GM19238 (cell line): ENCODE results near the gene SPRING1.
A peak's percentile ranks its signal among the peaks of the same experiment; 100 is the strongest.
"Not testable (repeated sequence)": the region's sequence is repeated elsewhere in the genome, so short reads cannot be mapped to it uniquely, and the experiment has no call there.

Source experiments
- DNase-seq: peaks from one replicate; pipeline ENCODE4 v3.0.0; 2011; ENCODE audit warnings: low spot score; ENCODE audit not compliant: insufficient read length

The SPRING1 gene

DNA sequence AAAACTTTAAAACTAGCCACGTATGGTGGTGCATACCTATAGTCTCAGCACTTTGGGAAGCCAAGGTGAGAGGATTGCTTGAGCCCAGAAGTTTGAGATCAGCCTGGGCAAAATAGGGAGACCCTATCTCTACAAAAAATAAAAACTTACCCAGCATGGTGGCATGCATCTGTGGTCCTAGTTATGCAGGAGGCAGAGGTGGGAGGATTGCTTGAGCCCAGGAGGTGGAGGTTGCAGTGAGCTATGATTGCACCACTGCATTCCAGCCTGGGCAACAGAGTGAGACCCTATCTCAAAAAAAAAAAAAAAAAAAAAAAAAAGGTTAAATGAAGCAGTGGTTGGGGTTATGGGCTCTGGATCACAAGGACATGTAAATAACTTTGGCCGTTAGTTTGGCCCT, 4.9 kb upstream of the SPRING1 start:
- not testable (repeated sequence) for DNase-seq

DNA sequence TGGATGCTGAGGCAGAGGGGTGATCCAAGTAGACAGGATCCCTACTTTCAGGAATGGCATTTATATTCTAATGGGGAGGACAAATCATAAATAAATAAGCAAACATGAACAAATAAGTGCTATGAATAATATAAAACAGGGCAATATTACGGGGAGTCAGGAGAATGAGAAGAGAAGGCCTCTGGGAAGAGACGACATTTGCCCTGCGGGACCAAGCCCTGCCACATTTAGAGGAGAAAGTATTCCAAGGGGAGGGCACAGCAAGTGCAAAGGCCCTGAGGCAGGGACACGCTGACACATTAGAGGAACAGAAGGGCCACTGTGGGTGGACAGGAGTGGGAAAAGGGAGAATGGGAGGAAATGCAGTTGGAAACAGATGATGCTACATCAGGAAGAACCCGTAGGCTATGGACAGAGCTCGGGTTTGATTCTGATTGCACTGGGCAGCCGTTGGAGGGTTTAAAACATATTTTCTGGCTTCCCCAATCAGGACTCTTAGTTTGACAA, 1.6 kb upstream of the SPRING1 start:
- no peak for DNase-seq

DNA sequence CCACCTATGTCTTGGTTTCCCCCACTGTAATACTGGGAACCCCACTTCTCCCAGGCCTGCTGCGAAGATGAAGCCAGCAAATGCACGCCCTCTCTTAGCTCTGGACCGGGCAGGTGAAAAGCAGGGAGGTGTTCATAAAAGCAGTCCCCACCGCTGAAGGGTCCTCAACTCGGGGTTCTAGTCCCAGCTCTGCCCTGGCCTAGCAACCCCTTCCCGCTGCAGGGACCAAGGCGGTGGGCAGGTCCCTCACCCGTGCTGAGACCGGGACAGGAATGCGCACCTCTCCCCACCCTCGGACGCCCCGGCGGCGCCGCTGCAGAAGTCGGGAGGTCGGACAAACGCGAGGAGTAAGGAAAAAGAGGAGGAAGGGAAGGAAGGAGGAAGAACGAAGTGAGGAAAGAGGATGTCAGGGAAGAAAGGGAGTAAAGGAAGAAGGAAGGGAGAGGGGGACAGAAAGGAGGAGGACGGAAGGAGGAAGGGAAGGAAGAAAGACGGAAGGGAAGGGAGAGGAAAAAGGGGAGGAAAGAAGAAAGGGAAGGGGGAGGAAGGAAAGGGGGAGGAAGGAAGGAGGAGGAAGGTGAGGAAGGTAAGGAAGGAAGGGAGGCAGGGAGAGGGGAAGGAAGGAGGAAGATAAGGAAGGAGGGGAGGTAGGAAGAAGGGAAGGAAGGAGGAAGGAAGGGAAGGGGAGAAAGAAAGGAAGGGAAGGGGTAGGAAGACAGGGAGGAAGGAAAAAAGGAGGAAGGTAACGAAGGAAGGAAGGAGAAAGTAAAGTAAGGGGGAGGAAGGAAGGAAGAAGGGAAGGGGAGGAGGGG, 701 bp downstream of the SPRING1 start:
- DNase-seq: peak; percentile 23

DNA sequence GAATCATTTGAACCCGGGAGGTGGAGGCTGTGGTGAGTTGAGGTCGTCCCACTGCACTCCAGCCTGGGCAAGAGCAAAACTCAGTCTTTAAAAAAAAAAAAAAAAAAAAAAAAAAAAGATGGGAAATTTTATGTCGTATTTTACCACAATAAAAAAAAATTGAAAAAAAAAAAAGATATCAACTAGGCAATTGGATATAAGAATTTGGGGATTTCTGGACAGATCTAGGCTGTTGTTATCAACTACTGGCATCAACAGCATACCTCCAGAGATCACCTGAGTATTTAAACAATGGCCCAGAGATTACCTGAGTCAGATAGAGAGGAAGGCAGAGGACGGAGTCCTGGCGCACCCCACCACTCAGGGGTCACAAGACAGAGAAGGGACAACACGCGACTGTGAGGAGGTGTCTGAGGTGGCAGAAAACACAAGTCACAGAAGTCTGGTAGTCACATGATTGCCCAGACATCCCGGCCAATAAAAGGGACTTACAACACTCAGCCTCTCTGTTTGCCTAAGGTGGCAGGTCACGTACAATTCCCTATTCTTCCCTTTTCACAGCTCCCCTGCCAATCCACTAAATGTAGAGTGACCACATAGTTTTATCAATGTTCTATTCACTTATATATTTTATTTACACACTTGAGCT, 1.8 kb downstream of the SPRING1 start:
- no peak for DNase-seq

DNA sequence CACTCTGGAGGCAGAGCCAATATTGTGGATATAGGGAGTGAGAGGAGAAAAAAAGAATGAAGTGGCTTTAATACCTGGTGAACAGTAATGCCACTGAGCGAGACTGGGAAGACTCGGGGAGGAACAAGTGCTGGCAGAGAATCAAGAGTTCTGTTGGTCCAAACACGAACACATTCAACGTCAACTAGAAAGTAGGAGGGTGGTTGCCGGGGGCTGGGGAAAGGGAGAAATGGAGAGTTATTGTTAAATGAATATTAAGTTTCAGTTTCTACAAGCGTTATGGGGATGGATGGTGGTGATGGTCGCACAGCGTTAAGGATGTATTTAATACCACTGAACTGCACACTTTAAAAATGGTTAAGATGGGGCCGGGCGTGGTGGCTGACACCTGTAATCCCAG, 2.8 kb downstream of the SPRING1 start:
- no peak for DNase-seq

DNA sequence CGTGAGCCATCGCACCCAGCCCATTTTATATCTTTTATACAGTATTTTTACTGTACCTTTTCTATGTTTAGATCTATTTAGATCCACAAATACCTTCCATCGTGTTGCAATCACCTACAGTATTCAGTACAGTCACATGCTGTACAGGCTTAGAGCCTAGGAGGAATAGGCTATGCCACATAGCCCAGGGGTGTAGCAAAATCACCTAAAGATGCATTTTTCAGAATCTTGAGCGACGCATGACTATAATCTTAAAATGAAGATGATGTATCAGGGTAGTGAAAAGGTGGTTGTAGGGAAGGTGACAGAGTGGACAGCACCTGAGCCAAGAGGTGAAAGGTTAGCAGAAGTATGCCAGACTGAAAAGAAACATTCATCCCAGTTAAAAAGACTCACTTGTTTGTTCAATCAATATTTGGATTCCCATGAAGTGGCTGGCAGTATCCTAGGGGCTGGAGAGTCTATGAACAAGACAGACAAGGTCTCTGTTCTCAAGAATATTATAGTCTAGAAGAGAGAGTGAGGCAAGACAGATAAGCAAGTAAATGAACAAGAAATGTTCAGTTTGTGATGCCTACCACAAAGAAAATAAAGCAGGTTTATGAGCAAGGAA, 3.6 kb downstream of the SPRING1 start:
- no peak for DNase-seq

DNA sequence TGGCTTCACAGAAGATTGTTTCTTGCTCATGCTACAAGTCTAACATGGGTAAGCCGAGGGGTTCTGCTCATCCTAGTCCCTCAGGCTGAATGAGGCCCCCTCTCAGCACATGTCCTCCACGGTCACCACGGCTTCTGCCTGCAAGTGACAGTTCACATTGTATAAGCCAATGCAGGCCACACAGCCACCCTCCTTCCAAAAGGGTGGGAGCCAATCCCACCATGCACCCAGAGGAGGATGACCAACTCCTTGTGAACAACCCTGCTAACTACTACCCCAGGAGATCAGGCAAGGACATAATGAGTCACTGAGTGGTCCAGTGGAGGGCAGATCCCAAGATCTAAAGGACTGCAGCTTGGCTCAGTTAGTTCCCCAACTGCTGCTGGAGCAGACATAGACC, 6.1 kb downstream of the SPRING1 start:
- DNase-seq: no peak

DNA sequence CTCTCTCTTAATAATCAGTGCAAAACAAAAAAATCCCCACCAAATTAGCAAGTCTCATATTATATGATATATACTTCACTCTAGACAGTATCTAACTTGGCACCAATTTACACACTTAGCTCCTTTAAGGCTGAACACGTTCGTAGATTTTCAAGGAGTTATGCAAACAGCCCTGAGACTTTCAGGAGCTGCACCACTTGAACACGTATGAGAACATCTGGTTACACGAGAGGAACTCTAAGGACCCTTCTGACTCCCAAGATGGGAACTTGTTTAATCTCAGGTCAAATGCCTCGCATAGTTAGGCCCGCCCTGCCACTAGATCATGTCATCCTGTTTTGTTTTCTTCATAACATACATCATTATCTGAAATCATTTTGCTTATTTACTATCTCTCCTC, 10.0 kb downstream of the SPRING1 start:
- no peak for DNase-seq

DNA sequence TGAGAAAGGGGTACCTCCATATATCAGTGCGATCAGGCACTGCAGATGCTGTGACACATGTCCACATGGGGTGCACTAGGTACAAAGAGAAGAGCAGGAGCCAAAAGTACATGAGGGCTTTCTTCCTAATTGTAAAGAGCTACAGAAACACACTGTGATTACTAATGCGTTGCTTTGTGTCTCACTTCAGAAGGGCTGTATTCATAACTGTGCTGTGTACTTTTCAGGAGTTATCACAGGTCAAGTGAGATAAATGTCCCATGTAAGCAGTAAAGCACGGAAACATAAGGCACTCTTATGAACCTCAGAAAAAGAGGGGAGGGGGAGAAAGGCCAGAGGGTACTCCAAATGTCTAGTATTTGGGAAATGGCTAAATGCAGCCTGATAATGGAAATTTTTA, 10.6 kb downstream of the SPRING1 start:
- no peak for DNase-seq

DNA sequence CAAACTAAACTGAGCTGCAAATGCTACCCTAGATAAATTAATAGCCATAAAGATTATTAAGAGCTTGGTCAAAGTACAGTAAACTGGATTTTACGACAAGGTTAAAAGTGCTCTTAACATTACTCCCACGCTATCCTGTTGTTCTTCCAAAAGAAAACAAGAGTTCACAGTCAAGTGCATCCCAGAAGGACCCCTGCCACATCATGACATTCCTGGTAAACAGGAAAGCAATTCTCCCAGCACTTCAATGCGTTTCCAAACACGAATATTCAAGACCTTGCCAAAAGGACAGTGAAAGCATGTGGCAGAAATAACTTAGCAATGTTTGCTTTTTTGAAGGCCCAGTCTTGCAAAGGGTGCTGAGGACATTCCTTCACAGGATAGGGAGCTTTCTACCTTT, 11.2 kb downstream of the SPRING1 start:
- no peak for DNase-seq

DNA sequence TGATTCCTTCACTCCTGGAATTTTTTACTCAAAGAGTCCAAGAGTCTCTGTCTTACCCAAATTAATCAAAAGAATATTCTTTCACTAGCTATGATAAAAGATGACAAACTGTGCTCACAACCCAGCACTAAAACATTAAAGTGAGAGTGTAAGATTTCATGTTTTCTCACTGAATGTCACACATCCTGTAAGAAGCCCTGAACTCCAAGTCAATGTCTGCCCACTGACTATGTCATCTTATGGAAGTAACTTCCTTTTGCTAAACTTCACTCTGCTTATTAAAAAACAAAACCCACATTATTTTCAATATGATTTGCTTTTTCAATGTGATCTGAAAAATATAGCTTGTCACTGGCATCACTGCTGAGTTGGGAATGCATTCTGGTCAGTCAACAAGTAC, 15.6 kb downstream of the SPRING1 start:
- no peak for DNase-seq

DNA sequence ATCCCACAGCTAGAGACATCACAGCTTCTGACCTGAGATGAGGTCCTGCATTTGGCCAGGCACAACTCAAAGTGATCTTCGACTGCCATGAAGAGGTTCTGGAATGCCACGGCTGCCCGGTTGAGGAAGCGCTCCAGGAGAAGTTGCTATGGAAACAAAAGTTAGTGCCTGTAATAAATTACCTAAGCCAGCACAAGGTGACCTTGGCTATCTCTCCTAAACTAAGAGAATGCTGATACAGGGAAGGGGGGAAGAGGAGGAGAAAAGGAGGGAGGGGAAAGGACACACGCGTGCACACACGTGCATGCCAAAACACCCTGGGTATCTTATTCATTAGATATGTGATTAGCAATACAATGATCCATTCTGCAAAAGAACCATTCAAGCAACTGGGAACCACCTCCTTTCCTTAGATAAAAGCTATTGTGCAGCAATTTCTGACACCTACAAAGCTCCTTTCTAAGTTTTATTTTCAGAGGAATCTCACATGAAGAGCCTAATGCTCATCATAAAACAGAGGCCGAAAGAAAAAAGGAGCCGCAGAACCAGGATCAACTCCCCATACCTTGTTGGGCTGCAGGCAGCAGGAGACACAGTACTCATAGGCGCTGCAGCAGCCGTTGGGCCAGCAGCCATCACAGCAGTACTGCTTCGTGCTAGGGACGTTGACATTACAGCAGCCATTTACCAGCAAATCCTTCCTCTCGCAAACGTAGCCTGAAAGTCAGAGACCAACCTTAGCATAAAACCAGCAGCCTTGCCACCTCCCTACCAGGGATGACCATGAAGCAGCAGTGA, 17.9 kb downstream of the SPRING1 start:
- DNase-seq: no peak

DNA sequence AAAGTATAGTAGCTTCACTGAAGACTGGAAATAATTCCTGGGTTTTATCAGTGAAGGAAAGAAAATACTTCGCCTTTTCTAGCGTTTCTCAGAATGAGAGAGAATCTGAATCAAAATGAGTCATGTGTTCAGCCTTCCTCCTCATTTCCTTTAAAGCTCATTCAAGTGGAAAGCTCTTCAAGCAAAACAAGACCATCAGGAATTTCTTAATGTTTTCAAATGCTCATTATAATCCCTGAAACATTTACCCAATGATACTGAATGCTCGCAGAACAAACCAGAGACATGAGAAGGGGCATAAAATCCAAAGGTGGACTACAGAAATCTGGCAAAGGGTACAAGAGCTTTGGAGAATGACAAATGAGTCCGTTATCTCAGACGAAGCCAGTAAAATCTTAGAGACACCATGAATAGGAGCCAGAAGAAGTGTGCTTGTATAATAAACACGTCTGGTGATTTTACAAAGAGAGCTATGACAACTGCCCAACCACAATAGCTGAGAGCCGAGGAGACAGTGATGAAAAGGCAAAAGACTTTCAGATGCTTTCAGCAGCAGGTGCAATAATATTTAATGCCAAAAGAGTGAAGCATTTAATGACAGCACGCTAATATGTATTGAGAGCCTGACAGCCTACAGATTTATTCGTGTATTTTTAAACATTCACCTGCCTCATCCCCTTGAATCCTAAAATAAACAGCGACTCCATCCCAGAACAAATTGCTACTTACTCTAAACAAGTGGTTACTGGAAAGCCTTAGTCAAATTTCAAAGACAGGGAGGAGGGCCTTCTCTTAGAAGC, 19.0 kb downstream of the SPRING1 start:
- no peak for DNase-seq

DNA sequence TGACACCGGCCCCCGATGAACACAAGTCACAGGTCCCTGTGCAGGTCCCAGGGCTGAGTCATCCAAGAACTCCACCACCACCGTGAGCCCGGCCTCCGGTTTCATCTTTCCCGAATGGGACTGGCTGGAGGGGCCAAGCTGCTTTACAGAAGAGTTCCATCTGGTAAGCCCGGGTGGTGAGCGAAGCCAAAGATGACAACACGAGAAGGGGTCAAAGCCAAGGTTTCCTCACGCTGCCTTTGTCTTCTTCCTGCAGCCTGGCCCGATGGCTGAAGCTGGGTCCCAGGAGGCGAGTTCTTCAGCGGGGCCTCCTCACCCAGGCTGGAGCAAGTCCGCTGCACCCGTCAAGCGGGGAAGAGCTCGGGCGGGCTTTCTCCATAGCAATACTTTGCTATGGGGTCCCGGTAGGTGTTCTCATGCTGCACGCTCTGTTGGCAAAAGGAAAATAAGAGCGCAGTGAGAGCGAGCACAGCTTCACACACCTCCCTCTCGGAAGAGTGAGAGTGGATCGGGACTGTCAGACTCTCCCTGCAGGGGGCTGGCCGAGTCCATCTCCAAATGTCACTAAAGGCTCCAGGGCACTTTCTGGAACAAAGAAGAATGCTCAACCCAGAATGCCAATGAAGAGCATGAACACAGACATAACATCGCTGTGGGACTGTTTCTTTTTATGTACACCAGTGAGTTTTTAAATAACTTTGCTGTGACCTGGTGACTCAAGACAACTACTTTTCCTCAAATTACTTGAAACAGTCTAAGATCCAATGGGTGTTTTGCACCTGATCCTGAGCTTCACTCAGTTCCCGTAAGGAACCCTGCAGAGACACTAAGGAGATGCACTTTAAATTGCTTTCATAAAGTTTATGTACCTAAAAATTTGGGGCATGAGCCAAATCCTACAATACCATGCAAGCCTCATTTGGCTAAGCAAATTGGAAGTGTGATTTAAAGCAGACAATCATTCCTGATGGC, 20.1 kb downstream of the SPRING1 start:
- DNase-seq: no peak

DNA sequence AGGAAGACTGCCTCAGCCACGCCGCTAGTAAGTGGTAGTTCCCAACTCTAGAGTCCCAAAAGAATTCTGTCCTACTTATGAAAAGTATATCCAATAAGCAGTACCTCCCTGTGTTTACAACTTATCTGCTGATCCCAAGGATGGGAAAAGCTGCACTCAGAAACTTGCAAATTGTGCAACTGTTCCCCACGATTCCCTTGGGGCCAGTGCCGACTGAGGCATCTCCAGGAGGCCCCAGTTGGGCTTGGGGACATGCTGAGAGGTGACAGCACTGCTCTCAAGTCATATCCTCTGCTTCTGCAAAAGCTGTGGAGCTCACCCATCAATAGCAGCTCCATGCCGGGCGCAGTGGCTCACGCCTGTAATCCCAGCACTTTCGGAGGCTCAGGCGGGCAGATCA, 23.7 kb downstream of the SPRING1 start:
- DNase-seq: no peak

DNA sequence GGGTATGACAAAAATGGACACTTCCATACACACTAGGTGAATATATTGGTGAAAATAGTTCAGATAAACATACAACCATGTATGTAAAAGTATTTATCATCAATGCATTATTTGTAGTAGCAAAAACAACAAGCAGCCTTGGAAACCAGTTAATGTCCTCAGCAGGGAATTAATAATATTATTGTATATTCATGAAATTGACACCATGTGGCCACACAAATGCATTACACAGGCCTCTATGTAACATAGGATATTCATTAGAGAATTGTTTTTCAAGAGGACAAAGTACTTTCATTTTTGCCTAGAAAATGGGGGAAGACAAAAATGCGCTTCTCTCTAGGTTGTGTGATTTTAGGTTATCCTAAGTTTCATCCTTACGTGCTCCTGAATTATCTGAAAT, 24.3 kb downstream of the SPRING1 start:
- DNase-seq: no peak

DNA sequence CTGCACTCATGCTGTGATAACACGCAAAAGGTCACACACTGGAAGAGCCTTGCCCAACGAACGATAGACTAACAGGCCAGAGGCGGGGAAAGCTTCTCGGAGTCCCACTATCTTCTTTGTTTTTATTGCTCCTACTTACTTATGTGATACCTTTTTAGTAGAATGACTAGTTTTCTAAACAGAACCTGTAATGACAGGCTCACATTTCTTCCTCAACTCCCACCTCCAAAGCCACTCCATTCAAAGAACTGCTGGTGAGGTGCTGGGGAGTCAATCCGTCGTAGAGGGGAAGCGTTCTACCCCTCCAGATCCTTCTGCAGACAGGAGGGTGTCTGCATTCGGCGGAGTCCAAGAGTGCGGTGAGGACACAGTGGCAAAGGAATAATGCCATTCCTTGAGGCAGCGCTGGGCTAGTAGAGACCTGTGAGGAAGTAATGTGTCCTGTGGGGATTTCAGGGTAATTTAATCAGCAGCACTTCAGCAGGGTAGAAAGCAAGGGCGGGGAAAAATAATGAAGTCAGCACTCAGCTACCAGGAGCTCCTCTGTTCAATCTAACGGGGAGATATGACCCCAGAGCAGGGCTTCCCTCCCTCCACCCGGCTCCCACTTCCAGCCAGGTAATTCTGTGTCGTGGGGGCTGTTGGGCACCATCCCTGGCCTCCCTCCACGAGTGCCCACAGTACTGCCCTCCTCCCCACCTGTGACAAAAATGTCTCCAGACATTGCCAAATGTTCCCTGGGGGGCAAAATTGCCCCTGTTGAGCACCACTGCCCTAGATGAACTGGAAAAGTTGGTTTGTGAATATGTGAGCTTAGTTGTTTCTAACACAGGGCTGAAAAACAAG, 25.2 kb downstream of the SPRING1 start:
- DNase-seq: no peak

DNA sequence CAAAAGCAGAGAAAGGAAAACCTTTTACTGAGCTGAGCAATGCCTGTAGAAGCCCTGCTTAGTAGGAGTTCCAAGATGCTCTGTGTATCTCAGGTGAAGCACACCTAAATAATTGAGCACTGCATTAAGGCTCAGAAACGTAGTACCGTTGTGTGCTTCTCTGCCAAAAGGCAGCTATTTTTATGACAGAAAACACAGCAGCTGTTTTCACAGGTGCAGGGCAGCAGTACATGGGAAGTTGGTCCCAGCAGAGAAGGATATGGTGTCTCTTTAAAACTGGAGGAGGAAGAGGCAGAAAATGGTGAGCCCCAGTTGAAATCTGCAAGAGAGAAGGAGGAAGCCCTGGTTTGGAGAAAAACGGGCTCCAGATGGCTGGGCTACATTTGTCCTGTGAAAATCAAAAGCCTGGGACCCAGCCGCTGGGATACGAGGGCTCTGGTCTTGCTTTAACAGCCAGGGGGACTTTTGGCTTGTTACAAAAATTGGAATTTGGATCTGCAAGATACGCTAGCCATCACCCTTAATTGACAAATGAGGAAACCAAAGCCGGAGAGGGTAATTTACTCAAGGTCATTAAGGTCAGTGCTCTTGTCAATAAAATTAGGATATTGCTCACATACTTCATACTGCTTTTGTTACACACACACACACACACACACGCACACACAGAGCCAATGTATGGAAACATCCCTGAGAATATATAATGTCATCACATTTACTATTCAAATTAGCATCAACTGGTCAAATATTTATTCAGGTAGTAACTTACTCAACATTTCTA, 27.3 kb downstream of the SPRING1 start:
- no peak for DNase-seq
